Adrenal gland (tissue), 12 donors: ENCODE results near the gene RBM34. TPM values are rescaled to one million over a fixed set of nuclear protein-coding genes. Genes with fewer than 3 reads are reported as not detected.
A peak's percentile ranks its signal among the peaks of the same experiment; 100 is the strongest.

Source experiments
- DNase-seq, 7 donors: peaks; one replicate each; pipeline ENCODE4 v3.0.0-alpha.2; 2019 to 2020
- H3K27ac ChIP-seq, 5 donors: fragments of 200-600 bp; sonication (generic) in 4 of 5; 1 replicate in 3 of 5; 2 replicates in 2 of 5; pipeline versions ENCODE4 v1.5.1 to v1.8.0; 2016 to 2020; ENCODE audit warnings: mild to moderate bottlenecking in 1 of 5
- H3K27me3 ChIP-seq: fragments of 200-600 bp; 2 replicates; pipeline ENCODE4 v1.8.0; 2021
- H3K36me3 ChIP-seq, 2 donors: fragments of 200-600 bp; replicated peaks in 1 of 2; 1 replicate in 1 of 2; 2 replicates in 1 of 2; pipeline versions ENCODE4 v1.5.1 to v1.8.0; 2018 to 2022
- H3K4me1 ChIP-seq, 2 donors: fragments of 200-600 bp; replicated peaks in 1 of 2; 1 replicate in 1 of 2; 2 replicates in 1 of 2; pipeline versions ENCODE4 v1.5.1 to v1.8.0; 2018 to 2021
- H3K4me3 ChIP-seq, 4 donors: fragments of 200-600 bp; sonication (generic) in 3 of 4; one replicate each; pipeline ENCODE4 v1.5.1; 2016 to 2018
- H3K9me3 ChIP-seq, 3 donors: fragments of 200-600 bp; sonication (generic) in 1 of 3; replicated peaks in 1 of 3; 1 replicate in 2 of 3; 2 replicates in 1 of 3; pipeline versions ENCODE4 v1.5.1 to v1.8.0; 2016 to 2021
- CTCF ChIP-seq, 6 experiments: fragments of 450-650 bp in 4 of 6; fragments of 200-600 bp in 2 of 6; sonication (generic) in 1 of 6; IDR thresholded peaks; 1 replicate in 5 of 6; 2 replicates in 1 of 6; pipeline versions ENCODE4 v1.5.1 to v1.8.0; 2016 to 2021; ENCODE audit warnings: antibody characterized with exemption in 6 of 6, mild to moderate bottlenecking in 2 of 6, moderate library complexity in 1 of 6
- POLR2A ChIP-seq, 2 donors: fragments of 450-650 bp; IDR thresholded peaks; one replicate each; pipeline ENCODE4 v1.6.1; 2017; ENCODE audit warnings: antibody characterized with exemption in 2 of 2, mild to moderate bottlenecking in 2 of 2, moderate library complexity in 1 of 2
- WGBS, 4 donors: extraction: QIAGEN DNeasy Blood & Tissue Kit in 2 of 4; methylation state at CpG; one replicate each; pipeline versions ENCODE4 v1.1.5 to v1.1.7; 2013 to 2017; 5-methylcytosine and 5-hydroxymethylcytosine counted together
- intact Hi-C, 2 donors: fragments of 100-400 bp; cut with DNase I; formaldehyde crosslinking; loops; one replicate each; pipeline versions ENCODE4 v1.14.1 to v1.15.0; 2022 to 2023
- polyA plus RNA-seq, 3 donors: library from polyadenylated mRNA; stranded (reverse); fragments of 200-250 nt in 2 of 3; fragments of 350-450 nt in 1 of 3; fragmentation: Illumina TruSeq in 1 of 3; extraction: RNeasy Lipid Tissue Mini Kit (QIAGEN cat#74804) in 1 of 3; gene quantifications; one replicate each; pipeline ENCODE4 v1.2.3, GENCODE V29; 2013 to 2014
- total RNA-seq, 9 donors: library from RNA; depleted of rRNA in 4 of 9; stranded (reverse); fragments of >200 nt in 4 of 9; fragments of 120-200 nt in 1 of 9; fragmentation: NEBNext Ultra II Directional in 1 of 9; extraction: Animal tissue kit (Norgen Biotek cat#: 25700) in 1 of 9; gene quantifications; one replicate each; pipeline versions ENCODE4 v1.1.0 to v1.2.4, GENCODE V29; 2013 to 2023
- donor health status: healthy with polysubstance abuse.
- donor health status: Bipolar disorder and iron deficiency.
- donor health status: DM: yes; HTN: yes; CAD: no.
- donor health status: DM: no; HTN: no; CAD: no.
- donor health status: DM: no; HTN: no; CAD: no.
- donor health status: DM: yes; HTN: yes; CAD: no.

RBM34 gene
- total and polyA plus RNA-seq, 12 donors = 16.6 to 181 (median 63.2) TPM

GRCh38 chr1:235122348-235122747 is 38.7 kb downstream of the RBM34 start:
- DNase-seq = no peak
- peaks cover 0 to 42% of the 10 kb centered on the region in 2 donors for H3K36me3 ChIP-seq
- no peaks in the 10 kb centered on the region for H3K27me3 ChIP-seq
- no peak overlapping the region for H3K27ac ChIP-seq
- no peaks in the 10 kb centered on the region for H3K9me3 ChIP-seq
- intact Hi-C loops = no loop called here
- peaks cover 9 to 35% of the 10 kb centered on the region in 2 donors for H3K4me1 ChIP-seq
- WGBS, 4 donors = 65 to 91% (median 74%) methylated on average over 1 of the region's 1 CpG
- no peak for TF ChIP-seq POLR2A (IDR thresholded peaks at IDR 0.05)
- no peak for TF ChIP-seq CTCF (IDR thresholded peaks at IDR 0.05)
- H3K4me3 ChIP-seq = no peak overlapping the region

GRCh38 chr1:235113183-235113917 is 47.7 kb downstream of the RBM34 start:
- intact Hi-C loops = no loop called here
- 91 to 94% (median 92%) methylated on average over 7 of the region's 7 CpGs for WGBS, 4 donors

GRCh38 chr1:235112297-235113182 is 48.5 kb downstream of the RBM34 start:
- peaks cover 0 to 4% of the 10 kb centered on the region in 2 donors for H3K4me1 ChIP-seq
- DNase-seq = peak in 2 of 7 donors; percentile 21 to 52
- H3K9me3 ChIP-seq = no peaks in the 10 kb centered on the region
- H3K4me3 ChIP-seq = no peak overlapping the region
- intact Hi-C loops = no loop called here
- 81 to 86% (median 84%) methylated on average over 6 of the region's 6 CpGs for WGBS, 4 donors
- TF ChIP-seq POLR2A (IDR thresholded peaks at IDR 0.05) (no peak), CTCF (IDR thresholded peaks at IDR 0.05) (no peak)
- no peak overlapping the region for H3K27ac ChIP-seq
- no peaks in the 10 kb centered on the region for H3K27me3 ChIP-seq
- peaks cover 0 to 71% of the 10 kb centered on the region in 2 donors for H3K36me3 ChIP-seq

More at GRCh38 chr1:235113183-235113917, 47.7 kb downstream of the RBM34 start:
- H3K36me3 ChIP-seq = peaks cover 0 to 80% of the 10 kb centered on the region in 2 donors
- DNase-seq = no peak
- no peak overlapping the region for H3K4me3 ChIP-seq
- peaks cover 0 to 4% of the 10 kb centered on the region in 2 donors for H3K4me1 ChIP-seq
- no peaks in the 10 kb centered on the region for H3K9me3 ChIP-seq
- H3K27me3 ChIP-seq = no peaks in the 10 kb centered on the region
- H3K27ac ChIP-seq = no peak overlapping the region
- TF ChIP-seq POLR2A (IDR thresholded peaks at IDR 0.05) = no peak
- no peak for TF ChIP-seq CTCF (IDR thresholded peaks at IDR 0.05)

GRCh38 chr1:235111107-235111506 is 49.9 kb downstream of the RBM34 start:
- Histone ChIP-seq H3K27me3 (no peaks in the 10 kb centered on the region), H3K27ac (no peak overlapping the region), H3K9me3 (no peaks in the 10 kb centered on the region), H3K36me3 (peaks cover 0 to 66% of the 10 kb centered on the region in 2 donors), H3K4me1 (peaks cover 0 to 4% of the 10 kb centered on the region in 2 donors), H3K4me3 (no peak overlapping the region)
- intact Hi-C loops = no loop called here
- no peak for TF ChIP-seq POLR2A (IDR thresholded peaks at IDR 0.05)
- TF ChIP-seq CTCF (IDR thresholded peaks at IDR 0.05) = no peak
- DNase-seq = no peak
- 93 to 100% (median 95%) methylated on average over 3 of the region's 3 CpGs for WGBS, 4 donors
